ENCODE results near the gene KIAA1328. TPM values are rescaled to one million over a fixed set of nuclear protein-coding genes. Genes with fewer than 3 reads are reported as not detected.

Gene KIAA1328
- total and polyA plus RNA-seq, 4 donors: 0.95 to 7.4 (median 2.9) TPM

- TF ChIP-seq ZBTB33 (IDR thresholded peaks at IDR 0.05) (no peak), HNF4A (conservative IDR thresholded peaks at IDR 0.05) (no peak), FOXA2 (IDR thresholded peaks at IDR 0.05) (no peak), TAF1 (conservative IDR thresholded peaks at IDR 0.05) (no peak), HNF4G (IDR thresholded peaks at IDR 0.05) (no peak), NR2F2 (IDR thresholded peaks at IDR 0.05) (no peak), JUND (IDR thresholded peaks at IDR 0.05) (no peak)
Measured at GRCh38 chr18:36828157-36828629, 734 bp upstream of the KIAA1328 start (continued).

- H3K9ac ChIP-seq (ENCODE audit: low read depth in 1 of 2, low read length in 2 of 2): peak overlapping the region; percentile 30 to 41
- H3K27ac ChIP-seq (ENCODE audit: low read depth in 1 of 2, low read length in 2 of 2): peak overlapping the region in 1 of 2 donors; percentile 5
- 17% methylated on average over 17 of the region's 17 CpGs for WGBS
- no peaks in the 10 kb centered on the region for H3K9me3 ChIP-seq (ENCODE audit: control insufficient read depth in 4 of 4, low read length in 3 of 4)
- H3K36me3 ChIP-seq (ENCODE audit: control insufficient read depth in 4 of 4, insufficient read depth in 3 of 4, low read depth in 1 of 4, low read length in 3 of 4): no peaks in the 10 kb centered on the region
- peaks cover 2 to 14% (median 12%) of the 10 kb centered on the region in 4 donors for H3K4me1 ChIP-seq (ENCODE audit: control insufficient read depth in 4 of 4, insufficient read depth in 4 of 4, low read length in 3 of 4)
- no peaks in the 10 kb centered on the region for H3K27me3 ChIP-seq (ENCODE audit: control insufficient read depth in 4 of 4, insufficient read depth in 4 of 4, low read length in 3 of 4)
- TF ChIP-seq HNF4A (conservative IDR thresholded peaks at IDR 0.05): no peak
- no peak for TF ChIP-seq HNF4G (IDR thresholded peaks at IDR 0.05)
- no peak for TF ChIP-seq YY1 (IDR thresholded peaks at IDR 0.05)
- no peak for TF ChIP-seq EGR1 (IDR thresholded peaks at IDR 0.05; ENCODE audit: low read depth in 2 of 2)
- no peak for TF ChIP-seq CTCF (IDR thresholded peaks at IDR 0.05; ENCODE audit: low read depth, low read length, missing input control)
- no peak for TF ChIP-seq NR2F2 (IDR thresholded peaks at IDR 0.05)
- no peak for TF ChIP-seq FOXA1 (IDR thresholded peaks at IDR 0.05)
- TF ChIP-seq ZBTB33 (IDR thresholded peaks at IDR 0.05): no peak
- no peak for TF ChIP-seq FOXA2 (IDR thresholded peaks at IDR 0.05)
- TF ChIP-seq REST (IDR thresholded peaks at IDR 0.05): no peak
- no peak for TF ChIP-seq GABPA (IDR thresholded peaks at IDR 0.05 in 1 of 2, conservative IDR thresholded peaks at IDR 0.05 in 1 of 2)
- TF ChIP-seq TAF1 (conservative IDR thresholded peaks at IDR 0.05): no peak
- TF ChIP-seq ATF3 (IDR thresholded peaks at IDR 0.05): no peak
- no peak for TF ChIP-seq MAX (IDR thresholded peaks at IDR 0.05)
- TF ChIP-seq JUND (IDR thresholded peaks at IDR 0.05): no peak
- no peak for TF ChIP-seq RXRA (IDR thresholded peaks at IDR 0.05)
- no peak for TF ChIP-seq SP1 (IDR thresholded peaks at IDR 0.05)
- no peak for TF ChIP-seq RAD21 (IDR thresholded peaks at IDR 0.05)
- no peak for DNase-seq (ENCODE audit: low spot score)
- H3K4me3 ChIP-seq (ENCODE audit: low read depth in 1 of 3, low read length in 3 of 3): peak overlapping the region; percentile 49 to 99 (median 98)
Measured at GRCh38 chr18:36829362-36830157, 633 bp downstream of the KIAA1328 start.
